ENCODE results near the gene CTNND2.

The CTNND2 gene

DNA sequence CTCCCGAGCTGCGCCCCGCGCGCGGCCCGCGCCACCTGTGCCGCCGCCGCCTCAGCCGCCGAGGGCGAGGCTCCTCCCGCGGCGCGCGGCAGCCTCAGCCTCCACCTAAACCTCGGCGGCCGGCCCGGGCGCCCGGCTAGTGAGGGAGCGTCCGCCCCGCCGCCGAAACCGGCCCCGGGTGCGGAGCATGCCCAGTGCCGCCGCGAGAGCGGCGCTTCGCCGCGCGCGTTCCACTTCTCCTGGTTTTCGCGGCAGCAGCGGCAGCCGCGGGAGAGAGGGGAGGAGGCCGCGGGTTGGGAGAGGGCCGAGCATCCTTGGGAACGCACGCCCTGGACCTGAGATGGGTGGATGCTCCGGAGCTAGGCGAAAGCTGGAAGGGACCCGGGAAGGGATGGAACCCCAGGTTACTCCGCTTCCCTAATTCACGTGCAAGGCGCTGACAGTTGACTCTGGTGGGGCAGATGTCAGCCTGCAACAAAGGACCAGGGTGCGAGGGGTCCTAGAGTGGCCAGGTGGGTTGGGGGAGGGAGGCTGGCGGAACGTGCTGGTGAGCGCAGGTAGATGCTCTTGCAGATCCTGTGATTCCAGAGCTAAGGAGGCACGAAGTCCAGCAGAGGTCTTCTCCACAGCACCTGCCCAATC lies at the start of gene CTNND2:
Gene CTNND2, minus strand, starts transcription at position 182 of the 642 bp plus-strand sequence. CDS start 593 bp downstream, outside the sequence.
- DNase-seq (ENCODE audit: low spot score) = no peak

GRCh38 chr5:11946317-11946716 lies 42.1 kb upstream of the CTNND2 start:
- DNase-seq (ENCODE audit: low spot score) = no peak

GRCh38 chr5:11941566-11941965 lies 37.3 kb upstream of the CTNND2 start:
- DNase-seq (ENCODE audit: low spot score) = no peak

DNA sequence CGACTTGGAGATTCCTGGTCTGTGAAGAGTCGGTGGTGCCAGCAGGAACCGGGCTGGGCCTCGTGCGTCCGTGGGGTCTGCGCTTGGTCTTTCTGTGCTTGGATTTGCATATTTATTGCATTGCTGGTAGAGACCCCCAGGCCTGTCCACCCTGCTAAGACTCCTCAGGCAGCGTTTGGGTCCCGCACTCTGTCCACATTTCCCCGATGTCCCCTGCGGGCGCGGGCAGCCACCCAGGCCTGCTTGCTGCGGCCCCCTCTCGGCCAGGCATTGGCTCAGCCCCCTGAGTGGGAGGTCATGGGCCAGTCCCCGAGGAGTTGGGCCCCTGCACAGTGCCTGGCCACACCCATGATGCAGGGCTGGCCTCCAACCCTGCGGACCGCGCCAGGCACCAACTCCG lies 27.4 kb upstream of the CTNND2 start:
- DNase-seq (ENCODE audit: low spot score) = no peak

GRCh38 chr5:11928909-11929308 lies 24.7 kb upstream of the CTNND2 start:
- no peak for DNase-seq (ENCODE audit: low spot score)

DNA sequence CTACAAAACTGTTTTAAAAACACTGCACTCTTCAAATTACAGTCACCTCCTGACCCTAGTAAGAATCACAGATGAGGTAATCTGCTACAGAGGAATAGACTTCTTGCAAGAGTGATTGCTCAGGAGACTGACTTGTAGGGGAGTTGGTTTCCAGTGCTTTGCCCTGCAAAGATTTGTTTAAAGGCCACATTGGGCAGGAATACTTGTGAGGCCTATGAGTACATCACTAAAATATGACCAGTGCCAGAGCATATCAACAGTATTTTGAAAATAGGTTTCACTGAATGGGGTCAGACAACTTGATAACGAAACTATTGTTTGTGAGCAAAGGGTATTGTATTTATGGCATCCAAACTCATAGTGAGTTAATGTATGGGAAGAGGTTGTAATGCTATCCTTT lies 21.5 kb upstream of the CTNND2 start:
- DNase-seq (ENCODE audit: low spot score) = no peak

- DNase-seq (ENCODE audit: low spot score) = no peak
Measured at GRCh38 chr5:11922394-11922793, 18.1 kb upstream of the CTNND2 start.

GRCh38 chr5:11918463-11919045 lies 14.3 kb upstream of the CTNND2 start:
- no peak for DNase-seq (ENCODE audit: low spot score)

DNA sequence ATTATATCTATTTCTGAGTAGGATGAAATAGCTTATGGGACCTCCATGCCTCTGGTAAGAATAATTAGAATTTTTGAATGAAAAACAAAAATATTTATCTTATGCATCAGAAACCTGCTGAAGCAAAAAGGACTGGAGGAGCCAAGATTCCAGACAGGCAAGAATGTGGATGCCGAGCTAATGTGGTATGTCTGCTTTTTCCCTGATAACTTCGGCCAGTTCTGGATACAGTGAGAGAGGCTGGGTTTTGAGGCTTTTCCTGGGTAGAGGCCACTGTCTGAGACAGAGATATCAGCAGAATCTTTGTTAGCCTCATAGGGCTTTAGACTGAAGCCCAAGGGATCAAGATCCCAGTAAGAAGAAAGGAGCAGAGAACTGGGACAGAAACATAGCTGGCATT lies 5.2 kb upstream of the CTNND2 start:
- DNase-seq (ENCODE audit: low spot score) = no peak

- no peak for DNase-seq (ENCODE audit: low spot score)
Measured at GRCh38 chr5:11906497-11906896, 2.3 kb upstream of the CTNND2 start.

GRCh38 chr5:11905206-11905605 lies 960 bp upstream of the CTNND2 start:
- DNase-seq (ENCODE audit: low spot score) = no peak

DNA sequence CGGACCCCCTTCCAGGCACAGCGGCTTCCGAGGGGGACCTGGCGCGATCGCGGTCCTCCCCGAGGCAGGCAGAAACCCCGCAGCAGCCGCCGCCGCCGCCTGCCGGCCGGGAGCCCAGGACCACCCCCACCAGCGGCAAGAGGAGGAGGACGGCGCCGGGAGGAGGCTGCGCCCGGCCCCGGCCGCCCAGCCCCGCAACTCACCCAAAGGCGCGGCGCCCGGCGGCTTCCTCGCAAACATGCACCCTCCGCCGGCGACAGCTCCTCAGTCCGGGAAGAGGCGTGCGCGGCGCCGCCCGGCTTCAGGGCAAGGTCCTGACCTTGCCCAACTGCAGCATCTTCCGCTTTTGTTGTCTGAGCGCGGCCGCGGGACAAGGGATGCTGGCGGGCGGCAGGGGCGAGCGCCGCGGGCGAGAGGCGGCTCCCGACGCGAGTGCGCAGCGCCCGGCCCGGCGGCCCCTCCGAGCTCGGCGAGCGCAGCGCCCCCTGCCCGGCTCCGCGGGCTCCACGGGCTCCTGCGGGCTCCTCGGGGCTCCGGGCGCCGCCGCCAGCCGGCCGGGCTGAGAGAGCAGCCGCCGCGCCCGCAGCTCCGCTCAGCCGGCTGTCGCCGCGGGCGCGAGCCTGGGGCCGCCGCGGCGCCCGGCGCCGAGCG lies 507 bp downstream of the CTNND2 start:
- DNase-seq (ENCODE audit: low spot score) = no peak

- DNase-seq (ENCODE audit: low spot score) = no peak
Measured at GRCh38 chr5:11903121-11903613, 1.1 kb downstream of the CTNND2 start.

GRCh38 chr5:11902201-11902619 lies 2.0 kb downstream of the CTNND2 start:
- DNase-seq (ENCODE audit: low spot score) = no peak

DNA sequence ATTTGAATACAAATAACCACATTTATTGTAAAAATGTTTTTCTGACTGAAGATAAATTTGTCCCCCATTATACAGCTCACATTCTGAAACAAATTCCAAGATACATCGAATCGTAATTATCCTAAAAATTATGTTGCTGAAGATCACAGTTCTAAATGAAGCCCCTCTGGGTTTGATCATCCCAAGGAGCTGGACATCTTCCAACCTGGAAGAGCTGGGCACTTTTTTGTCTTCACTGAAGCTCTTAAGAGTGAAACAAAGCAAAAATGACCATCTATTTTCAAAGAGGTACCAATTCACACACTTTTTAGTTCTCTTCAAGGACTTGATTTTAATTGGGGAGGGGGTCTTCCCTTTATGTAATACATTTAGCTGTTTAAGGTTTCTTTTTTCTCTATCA lies 5.5 kb downstream of the CTNND2 start:
- DNase-seq (ENCODE audit: low spot score) = no peak

GRCh38 chr5:11897781-11898180 lies 6.5 kb downstream of the CTNND2 start:
- no peak for DNase-seq (ENCODE audit: low spot score)

DNA sequence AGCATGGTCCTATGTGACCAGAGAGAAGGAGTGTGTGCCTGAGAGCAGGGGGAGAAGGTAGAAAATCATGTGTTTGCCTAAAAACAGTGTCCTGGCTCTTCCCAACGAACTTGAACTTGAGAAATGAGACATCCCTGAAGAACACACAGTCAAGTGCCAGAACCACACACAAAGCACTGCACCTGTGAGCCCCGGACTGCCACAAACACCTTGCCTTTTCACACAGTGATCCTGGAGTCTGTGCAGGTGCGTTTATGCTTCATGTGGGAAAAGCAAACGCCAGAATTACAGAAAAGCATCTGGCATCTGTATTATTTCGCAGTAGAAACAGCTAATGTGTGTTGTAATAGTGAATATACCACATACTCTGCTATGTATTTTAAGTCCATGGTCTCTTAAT lies 9.3 kb downstream of the CTNND2 start:
- no peak for DNase-seq (ENCODE audit: low spot score)

DNA sequence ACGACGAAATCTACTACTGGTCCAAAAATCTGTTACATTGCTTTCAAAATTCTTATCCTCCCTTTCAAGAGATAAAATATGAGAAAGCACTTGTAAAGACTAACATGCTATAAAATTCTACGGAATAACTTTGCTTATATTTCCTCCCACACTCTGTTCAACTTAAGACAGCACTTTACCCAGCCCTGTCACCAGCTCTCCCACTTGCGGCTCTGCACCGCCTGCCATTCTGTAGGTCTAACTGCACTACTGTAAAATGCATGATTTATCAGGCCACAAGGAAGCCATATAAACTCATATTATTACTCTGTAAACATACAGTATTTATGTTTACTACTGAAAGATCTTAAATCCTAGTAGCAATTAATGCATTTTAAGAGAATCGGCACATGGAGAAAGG lies 11.4 kb downstream of the CTNND2 start:
- no peak for DNase-seq (ENCODE audit: low spot score)

- no peak for DNase-seq (ENCODE audit: low spot score)
Measured at GRCh38 chr5:11890777-11891176, 13.5 kb downstream of the CTNND2 start.

- no peak for DNase-seq (ENCODE audit: low spot score)
Measured at GRCh38 chr5:11888221-11888620, 16.0 kb downstream of the CTNND2 start.

DNA sequence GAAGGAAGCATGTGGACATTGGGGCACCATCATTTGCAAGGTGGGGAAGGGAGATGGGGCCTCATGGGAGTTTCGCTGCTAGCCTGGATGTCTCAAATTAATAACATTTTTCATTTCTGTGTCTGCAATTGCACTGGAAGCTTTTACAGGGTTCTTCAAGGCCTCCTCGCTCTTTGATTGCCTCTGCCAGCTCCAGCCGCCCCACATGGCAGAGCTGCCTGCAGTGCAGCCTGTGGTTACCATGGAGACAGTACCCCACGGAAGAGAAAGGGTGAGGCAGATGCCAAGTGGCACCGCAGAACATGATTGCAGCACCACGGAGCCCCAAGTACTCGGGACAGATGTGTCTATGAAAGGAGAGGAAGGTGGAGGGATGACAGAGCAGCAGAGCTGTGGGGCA lies 25.4 kb downstream of the CTNND2 start:
- DNase-seq (ENCODE audit: low spot score) = no peak

DNA sequence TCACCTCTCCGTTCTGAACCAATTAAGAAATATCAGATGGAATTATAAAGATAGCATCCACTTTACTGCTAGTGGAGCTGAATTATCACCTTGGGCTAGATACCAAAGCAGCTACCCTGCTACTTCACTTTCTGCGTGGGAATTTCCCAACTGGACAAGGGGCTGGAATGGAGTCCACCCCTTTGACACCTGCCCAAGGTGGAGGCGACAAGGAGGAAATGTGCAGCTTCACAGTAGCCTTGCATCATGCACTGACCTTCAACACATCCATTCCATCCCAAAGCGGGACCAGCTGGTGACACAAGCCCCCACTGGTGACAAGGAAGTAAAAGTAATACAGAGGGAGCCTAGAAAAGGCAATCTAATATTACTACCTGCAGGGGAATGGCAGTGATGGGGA lies 30.7 kb downstream of the CTNND2 start:
- DNase-seq (ENCODE audit: low spot score) = no peak

GRCh38 chr5:11869203-11869602 lies 35.0 kb downstream of the CTNND2 start:
- DNase-seq (ENCODE audit: low spot score) = no peak

DNA sequence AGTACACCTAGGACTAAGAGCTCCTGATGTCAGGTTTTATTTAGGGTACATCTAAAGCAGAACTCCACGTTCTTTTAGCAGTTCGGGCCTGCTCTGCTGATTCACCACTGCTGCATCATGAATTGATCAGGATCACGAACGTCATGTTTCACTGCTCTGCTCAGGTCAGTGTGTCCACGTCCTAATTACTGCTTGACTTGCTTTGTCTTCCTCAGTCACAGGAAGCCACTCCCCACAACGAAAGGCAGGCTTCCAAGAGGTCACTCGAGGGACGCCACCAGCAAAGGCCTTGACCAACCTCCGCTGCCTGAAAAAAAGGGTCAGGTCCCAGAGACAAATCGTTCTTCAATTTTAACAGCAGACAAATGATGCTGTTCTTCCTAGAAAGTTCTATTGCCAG lies 40.3 kb downstream of the CTNND2 start:
- DNase-seq (ENCODE audit: low spot score) = no peak

Data from kidney capillary endothelial cell (primary cell).